Prostate gland (tissue), 2 donors: ENCODE measurements around the gene TUBB. TPM values are rescaled to one million over a fixed set of nuclear protein-coding genes. Genes with fewer than 3 reads are reported as not detected.

Source experiments
- DNase-seq: peaks from one replicate; pipeline ENCODE4 v3.0.0-alpha.2; 2019; ENCODE audit warnings: low spot score
- H3K27ac ChIP-seq, 2 donors: fragments of 200-600 bp; sonication (generic); 2 replicates each; pipeline ENCODE4 v1.5.1; 2017 to 2019
- H3K27me3 ChIP-seq: fragments of 200-600 bp; sonication (generic); replicated peaks from 2 replicates; pipeline ENCODE4 v1.5.1; 2019; ENCODE audit not compliant: insufficient read depth
- H3K36me3 ChIP-seq, 2 donors: fragments of 200-600 bp; sonication (generic); 1 replicate in 1 of 2; 2 replicates in 1 of 2; pipeline versions ENCODE4 v1.5.1 to v1.8.1; 2017 to 2019
- H3K4me1 ChIP-seq: fragments of 200-600 bp; sonication (generic); replicated peaks from 2 replicates; pipeline ENCODE4 v1.5.1; 2019
- H3K4me3 ChIP-seq, 2 donors: fragments of 200-600 bp; sonication (generic); 2 replicates each; pipeline ENCODE4 v1.5.1; 2017 to 2019
- H3K9me3 ChIP-seq: fragments of 200-600 bp; sonication (generic); 2 replicates; pipeline ENCODE4 v1.5.1; 2017
- CTCF ChIP-seq, 4 experiments: fragments of 200-600 bp in 2 of 4; fragments of 450-650 bp in 2 of 4; sonication (generic) in 2 of 4; IDR thresholded peaks; 1 replicate in 3 of 4; 2 replicates in 1 of 4; pipeline ENCODE4 v1.5.1; 2016 to 2019; ENCODE audit warnings: antibody characterized with exemption in 4 of 4, mild to moderate bottlenecking in 2 of 4, moderate library complexity in 2 of 4
- POLR2A ChIP-seq: fragments of 450-650 bp; IDR thresholded peaks from one replicate; pipeline ENCODE4 v1.6.1; 2016; ENCODE audit warnings: antibody characterized with exemption, mild to moderate bottlenecking
- POLR2AphosphoS5 ChIP-seq: sonication (generic); formaldehyde crosslinking; IDR thresholded peaks from one replicate; pipeline ENCODE4 v1.6.1; 2017; ENCODE audit warnings: antibody characterized with exemption
- WGBS: methylation state at CpG from one replicate; pipeline ENCODE4 v1.1.5; 2018; 5-methylcytosine and 5-hydroxymethylcytosine counted together
- intact Hi-C: fragments of 100-400 bp; cut with DNase I; formaldehyde crosslinking; loops from one replicate; pipeline ENCODE4 v1.14.2; 2022
- total RNA-seq, 2 donors: library from RNA; depleted of rRNA; stranded (reverse); fragments of >200 nt; gene quantifications; one replicate each; pipeline ENCODE4 v1.1.0, GENCODE V29; 2016

Gene TUBB
- total RNA-seq, 2 donors from 2014 or later, result 196 to 270 TPM

- no peak for TF ChIP-seq CTCF (IDR thresholded peaks at IDR 0.05)
- TF ChIP-seq POLR2AphosphoS5, result no peak
- no peaks in the 10 kb centered on the region for H3K9me3 ChIP-seq
- H3K27me3 ChIP-seq, result no peaks in the 10 kb centered on the region
- intact Hi-C loops, result no loop called here
- peak overlapping the region; percentile 66 to 88 for H3K4me3 ChIP-seq
- no peaks in the 10 kb centered on the region for H3K36me3 ChIP-seq
- DNase-seq, result no peak
- 23% methylated on average over 7 of the region's 7 CpGs for WGBS
- H3K4me1 ChIP-seq, result peaks cover 4% of the 10 kb centered on the region
- H3K27ac ChIP-seq, result peak overlapping the region; percentile 92 to 97
These were observed 36.8 kb upstream of the TUBB start for GRCh38 chr6:30683183-30683979.

GRCh38 chr6:30683980-30684338, 36.2 kb upstream of the TUBB start:
- Histone ChIP-seq H3K36me3 (no peaks in the 10 kb centered on the region), H3K4me1 (peaks cover 4% of the 10 kb centered on the region), H3K9me3 (no peaks in the 10 kb centered on the region), H3K27ac (peak overlapping the region; percentile 92 to 97), H3K27me3 (no peaks in the 10 kb centered on the region), H3K4me3 (peak overlapping the region; percentile 66 to 88)
- DNase-seq, result no peak
- WGBS, result 30% methylated on average over 2 of the region's 2 CpGs
- TF ChIP-seq CTCF (IDR thresholded peaks at IDR 0.05), result no peak
- no peak for TF ChIP-seq POLR2AphosphoS5
- no peak for TF ChIP-seq POLR2A
- intact Hi-C loops, result no loop called here

- H3K4me3 ChIP-seq, result peak overlapping the region; percentile 66 to 88
- peaks cover 4% of the 10 kb centered on the region for H3K4me1 ChIP-seq
- no peak for DNase-seq
- peak overlapping the region; percentile 92 to 97 for H3K27ac ChIP-seq
- intact Hi-C loops, result loop anchor here (5.0 kb wide), 1 partner anchor 67 kb away; the partner anchor contains the start of genes MRPS18B and PPP1R10
- no peaks in the 10 kb centered on the region for H3K9me3 ChIP-seq
- no peaks in the 10 kb centered on the region for H3K36me3 ChIP-seq
- TF ChIP-seq POLR2A, result no peak
- TF ChIP-seq CTCF (IDR thresholded peaks at IDR 0.05), result no peak
- TF ChIP-seq POLR2AphosphoS5, result no peak
- 48% methylated on average over 21 of the region's 21 CpGs for WGBS
- no peaks in the 10 kb centered on the region for H3K27me3 ChIP-seq
These were observed 35.6 kb upstream of the TUBB start for GRCh38 chr6:30684386-30685156.

DNA sequence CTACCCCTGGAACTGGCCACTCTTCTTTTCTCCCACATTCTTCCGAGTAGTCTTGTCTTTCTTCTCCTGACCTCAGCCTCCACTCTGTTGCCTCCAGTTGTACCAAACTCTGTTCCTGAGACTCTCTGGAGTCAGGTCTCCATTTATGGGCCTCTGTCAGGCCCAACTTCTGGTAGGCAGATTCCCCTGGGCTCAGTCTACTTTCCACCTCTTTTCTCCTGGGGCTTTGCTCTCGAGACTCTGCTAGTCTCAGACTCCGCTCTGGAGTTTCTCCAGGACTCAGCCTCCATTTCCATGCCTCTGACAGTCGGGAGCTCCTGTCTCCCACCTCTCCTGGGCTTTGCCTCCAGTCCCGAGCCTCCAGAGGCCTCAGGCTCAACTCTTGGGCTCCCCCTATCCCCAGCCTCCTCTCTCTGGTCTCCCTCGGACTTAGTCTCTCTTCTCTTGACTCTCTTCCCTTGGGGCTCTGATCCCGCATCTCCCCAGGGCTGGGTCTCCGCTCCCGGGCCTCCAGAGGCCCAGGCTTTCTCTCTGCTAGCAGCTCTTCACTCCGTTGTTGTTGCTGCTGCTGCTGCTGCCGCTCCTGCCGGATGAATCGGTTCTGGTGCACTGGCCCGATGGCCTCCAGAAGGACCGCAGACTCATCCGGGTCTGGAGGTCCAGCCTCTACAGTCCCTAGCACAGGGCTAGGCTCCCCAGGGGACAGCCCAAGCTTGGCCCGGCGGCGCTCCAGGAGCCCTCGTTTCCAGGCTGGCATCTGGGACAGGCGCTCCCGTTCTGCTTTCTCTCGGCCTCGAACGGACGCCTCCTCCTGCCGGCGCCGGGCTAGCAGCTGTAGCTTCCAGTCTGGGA, 34.8 kb upstream of the TUBB start:
- intact Hi-C loops, result loop anchor here (2.0 to 5.0 kb wide), 2 partner anchors 35 to 68 kb away; partner anchors contain the start of genes MRPS18B, PPP1R10 and TUBB
- peak overlapping the region; percentile 66 to 88 for H3K4me3 ChIP-seq
- H3K36me3 ChIP-seq, result no peaks in the 10 kb centered on the region
- no peak for DNase-seq
- 54% methylated on average over 27 of the region's 29 CpGs for WGBS
- TF ChIP-seq POLR2AphosphoS5 (no peak), CTCF (IDR thresholded peaks at IDR 0.05) (no peak), POLR2A (no peak)
- no peaks in the 10 kb centered on the region for H3K27me3 ChIP-seq
- H3K4me1 ChIP-seq, result peaks cover 4% of the 10 kb centered on the region
- H3K9me3 ChIP-seq, result no peaks in the 10 kb centered on the region
- peak overlapping the region; percentile 92 to 97 for H3K27ac ChIP-seq
